Renal cortex interstitium (tissue), 11 donors: ENCODE data around the gene BANP. TPM values are rescaled to one million over a fixed set of nuclear protein-coding genes. Genes with fewer than 3 reads are reported as not detected.
"Not testable (repeated sequence)": the region's sequence is repeated elsewhere in the genome, so short reads cannot be mapped to it uniquely, and the experiment has no call there.

Source experiments
- DNase-seq, 11 donors: peaks; one replicate each; pipeline ENCODE4 v3.0.0-alpha.2; 2013; ENCODE audit warnings: low read depth in 9 of 11, low spot score in 4 of 11; ENCODE audit errors: extremely low read depth in 1 of 11
- polyA plus RNA-seq, 3 donors: library from polyadenylated mRNA; unstranded; fragments of 120-200 nt; gene quantifications; one replicate each; pipeline ENCODE4 v1.2.1, GENCODE V29; 2013; ENCODE audit not compliant: insufficient read length in 3 of 3

Gene BANP
- polyA plus RNA-seq, 3 donors: 21.1 to 29.2 (median 28.6) TPM

DNA sequence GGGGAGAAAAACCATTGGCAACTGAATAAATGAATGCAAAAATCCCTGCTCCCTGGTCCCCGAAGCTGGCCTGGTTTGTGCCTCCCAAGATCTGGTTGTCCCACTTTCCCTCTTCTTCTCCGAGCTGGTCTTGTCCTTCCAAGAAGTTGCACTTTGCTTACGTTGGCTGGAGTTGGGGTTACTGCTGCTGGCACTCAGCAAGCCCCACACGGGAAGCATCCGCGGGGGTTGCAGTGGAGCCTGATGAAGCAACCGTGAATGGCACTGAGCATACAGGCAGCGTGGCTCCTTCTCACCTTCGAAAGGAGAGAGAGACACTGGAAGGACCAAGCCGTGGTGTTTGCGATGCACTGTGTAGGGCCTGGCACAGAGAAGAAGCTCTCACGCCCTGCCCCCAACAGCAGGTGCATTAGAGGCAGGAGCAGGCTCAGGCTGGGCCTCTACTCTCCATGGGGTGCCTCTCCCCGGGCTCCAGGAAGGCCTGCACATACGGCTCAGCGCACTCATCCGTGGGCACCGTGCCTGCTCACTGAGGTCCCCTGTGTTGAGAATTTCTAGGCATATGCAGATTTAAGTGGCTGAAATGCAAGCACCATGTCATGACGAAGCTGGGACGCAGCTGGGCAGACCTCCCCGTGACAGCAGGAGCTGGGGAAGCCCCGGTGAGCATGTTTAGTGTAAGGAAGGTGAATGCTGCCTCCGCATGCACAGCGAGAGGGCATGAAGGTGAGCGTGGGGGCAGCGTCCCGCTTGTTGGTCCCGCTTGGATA is 27.0 kb upstream of the BANP start:
- DNase-seq: peak in 5 of 11 donors; percentile 33 to 61 (median 46)

- DNase-seq: peak in 9 of 11 donors; percentile 54 to 85 (median 72)
Measured at GRCh38 chr16:87924811-87925670, 26.2 kb upstream of the BANP start.

GRCh38 chr16:87926246-87927194 is 24.7 kb upstream of the BANP start:
- DNase-seq: no peak

DNA sequence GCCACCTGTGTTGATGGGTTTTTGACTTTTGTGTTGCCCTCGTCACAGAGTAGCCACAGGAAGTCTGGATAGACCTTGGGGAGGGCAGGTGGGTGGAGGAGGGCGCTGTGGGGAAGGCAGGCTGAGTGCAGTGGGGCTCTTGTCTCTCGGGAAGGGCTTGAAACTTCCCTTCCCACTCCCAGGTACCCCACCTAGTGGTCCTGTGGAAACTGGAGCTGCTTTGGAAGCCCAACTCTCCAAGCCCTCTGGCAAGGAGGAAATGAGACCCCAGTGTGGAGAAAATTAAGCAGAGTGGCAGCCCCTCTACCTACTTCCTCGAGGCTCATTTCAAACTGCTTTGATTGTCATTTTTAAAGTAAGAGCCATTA is 24.1 kb upstream of the BANP start:
- no peak for DNase-seq

DNA sequence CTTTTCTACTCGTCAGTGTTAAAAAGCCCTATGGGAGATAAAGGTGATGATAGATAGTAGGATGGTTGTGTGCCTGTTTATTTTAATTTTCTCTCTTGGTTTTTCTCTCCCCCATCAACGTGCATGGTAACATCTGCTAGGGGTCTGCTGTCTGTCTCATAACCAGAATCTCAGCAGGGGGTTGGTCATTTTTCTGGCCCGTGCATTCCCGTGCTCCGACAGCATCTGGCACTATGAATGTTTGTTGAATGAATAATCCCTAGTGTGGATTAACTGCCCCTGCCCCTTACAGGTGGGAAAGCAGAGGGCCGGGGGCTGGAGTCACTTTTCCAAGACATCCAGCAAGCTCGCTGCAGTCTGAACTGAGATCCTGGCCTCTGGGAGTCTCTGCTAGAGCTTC is 21.2 kb upstream of the BANP start:
- DNase-seq: no peak

DNA sequence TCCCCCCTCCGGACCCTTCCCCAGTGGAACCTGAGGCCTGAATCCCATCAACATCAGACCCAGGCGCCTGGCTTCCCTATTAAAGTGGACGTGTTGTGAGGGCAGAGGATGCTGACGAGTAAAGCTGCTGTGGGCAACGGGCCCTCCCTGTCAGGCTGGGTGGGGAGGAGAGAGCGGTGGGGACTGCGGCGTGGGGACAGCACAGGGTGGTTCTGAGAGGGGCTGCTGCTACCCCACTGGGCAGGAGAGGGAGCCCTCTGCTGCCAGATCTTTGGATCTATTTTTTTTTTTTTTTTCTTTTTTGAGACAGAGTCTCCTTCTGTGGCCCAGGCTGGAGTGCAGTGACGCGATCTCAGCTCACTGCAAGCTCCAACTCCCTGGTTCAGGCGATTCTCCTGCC is 20.8 kb upstream of the BANP start:
- no peak for DNase-seq

DNA sequence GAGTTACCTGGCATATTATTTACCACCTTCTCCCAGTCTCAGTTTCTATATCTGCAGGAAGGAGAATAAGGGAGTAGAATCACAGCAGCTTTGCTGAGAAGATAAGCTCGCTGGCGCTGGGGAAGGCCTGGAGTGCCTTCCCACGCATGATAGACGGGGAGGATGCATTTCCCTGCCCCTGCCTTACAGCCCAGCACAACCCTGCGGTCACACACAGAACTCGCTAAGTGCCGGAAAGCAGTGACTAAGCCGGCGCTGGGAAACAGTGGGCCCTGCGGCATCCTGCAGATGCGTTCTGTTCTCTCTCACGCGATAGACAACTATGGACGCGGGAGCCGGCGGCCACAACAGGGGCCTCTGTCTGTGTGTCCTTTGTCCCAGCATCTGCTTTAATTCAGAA is 19.7 kb upstream of the BANP start:
- DNase-seq: no peak

GRCh38 chr16:87932475-87933139 is 18.6 kb upstream of the BANP start:
- DNase-seq: not testable (repeated sequence)

- DNase-seq: no peak
Measured at GRCh38 chr16:87933140-87933495, 18.1 kb upstream of the BANP start.

DNA sequence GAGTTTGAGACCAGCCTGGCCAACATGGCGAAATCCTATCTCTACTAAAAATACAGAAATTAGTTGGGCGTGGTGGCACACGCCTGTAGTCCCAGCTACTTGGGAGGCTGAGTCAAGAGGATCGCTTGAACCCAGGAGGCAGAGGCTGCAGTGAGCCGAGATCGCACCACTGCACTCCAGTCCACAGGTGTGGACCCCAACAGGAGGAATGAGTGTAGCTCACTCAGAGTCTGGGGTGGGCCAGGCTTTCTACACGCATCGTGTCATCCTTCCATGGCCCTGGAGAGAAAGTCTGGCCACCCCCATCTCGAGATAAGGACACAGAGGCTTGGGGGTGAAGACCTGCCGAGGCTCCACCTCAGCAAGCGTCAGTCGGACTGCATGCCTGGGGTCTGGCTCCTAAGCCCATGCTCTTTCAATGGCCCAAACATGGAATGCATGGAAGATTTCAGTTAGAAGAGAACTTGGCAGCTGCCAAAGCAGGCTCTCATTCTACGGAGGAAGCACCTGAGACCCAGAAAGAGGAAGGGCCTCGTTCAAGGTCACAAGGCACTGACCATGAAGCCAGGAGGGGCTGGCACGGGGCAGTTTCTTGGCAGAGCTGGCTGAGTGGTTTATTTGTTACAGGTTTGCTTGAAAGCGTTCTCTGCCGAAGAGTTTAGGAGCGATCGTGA is 16.3 kb upstream of the BANP start:
- DNase-seq: not testable (repeated sequence)

GRCh38 chr16:87936016-87936374 is 15.2 kb upstream of the BANP start:
- DNase-seq: not testable (repeated sequence)

- DNase-seq: no peak
Measured at GRCh38 chr16:87936375-87937230, 14.6 kb upstream of the BANP start, which contains the start of gene CA5A. Gene CA5A (minus strand): TSS chr16:87936529. CDS start chr16:87936450, 79 bp downstream.

DNA sequence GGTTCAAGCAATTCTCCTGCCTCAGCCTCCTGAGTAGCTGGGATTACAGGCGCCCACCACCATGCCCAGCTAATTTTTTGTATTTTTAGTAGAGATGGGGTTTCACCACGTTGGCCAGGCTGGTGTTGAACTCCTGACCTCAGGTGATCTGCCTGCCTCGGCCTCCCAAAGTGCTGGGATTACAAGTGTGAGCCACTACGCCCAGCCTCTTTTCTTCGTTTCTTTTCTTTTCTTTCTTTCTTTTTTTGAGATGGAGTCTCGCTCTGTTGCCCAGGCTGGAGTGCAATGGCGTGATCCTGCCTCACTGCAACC is 14.0 kb upstream of the BANP start:
- DNase-seq: not testable (repeated sequence)

DNA sequence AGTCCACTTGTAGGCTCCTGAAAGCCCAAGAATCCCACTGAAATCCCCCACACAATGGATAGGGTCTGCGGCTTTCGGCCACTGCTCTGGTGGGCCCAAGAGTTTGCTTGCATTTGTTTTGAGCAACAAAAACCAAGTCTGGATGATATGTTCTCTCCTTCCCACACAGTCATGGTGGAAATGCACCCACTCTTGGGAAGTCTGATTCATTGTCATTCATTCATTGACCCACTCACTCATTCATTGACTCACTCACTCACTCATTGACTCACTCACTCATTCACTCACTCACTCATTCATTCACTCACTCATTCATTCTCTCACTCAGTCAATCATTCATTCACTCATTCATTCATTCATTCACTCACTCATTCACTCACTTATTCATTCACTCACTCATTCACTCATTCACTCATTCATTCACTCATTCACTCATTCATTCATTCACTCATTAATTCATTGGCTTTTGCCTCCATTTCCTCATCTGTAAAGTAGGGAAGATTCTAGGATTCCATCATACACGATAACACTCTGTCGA is 12.8 kb upstream of the BANP start:
- no peak for DNase-seq

GRCh38 chr16:87939562-87940423 is 11.4 kb upstream of the BANP start:
- no peak for DNase-seq

- DNase-seq: no peak
Measured at GRCh38 chr16:87942680-87943079, 8.6 kb upstream of the BANP start.
